ENCODE measurements around the gene ADD2. TPM values are rescaled to one million over a fixed set of nuclear protein-coding genes. Genes with fewer than 3 reads are reported as not detected.

ADD2 gene
- total RNA-seq, 2 experiments from 2014 or later = 4.4 to 6.4 TPM

DNA sequence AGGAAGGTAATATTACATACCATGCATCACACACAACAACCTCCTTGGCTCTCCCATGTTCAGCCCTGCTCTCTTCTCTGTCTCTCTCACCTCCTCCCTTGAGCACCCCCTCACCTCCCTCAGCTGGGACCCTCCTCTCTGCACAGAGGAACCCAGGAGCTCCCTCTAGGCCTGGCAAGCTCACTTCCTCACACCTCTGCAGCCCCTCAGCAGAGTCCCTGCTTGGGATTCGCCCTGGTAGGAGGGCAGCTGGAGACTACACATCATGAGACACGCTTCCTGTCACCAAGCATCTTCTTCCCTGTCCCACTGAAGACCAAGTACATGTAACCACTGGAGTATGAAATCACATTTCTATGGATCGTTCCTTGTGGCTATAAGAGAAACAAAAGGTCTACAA lies 51.0 kb downstream of the ADD2 start:
- Histone ChIP-seq H3K36me3 (ENCODE audit: insufficient read depth, low read length) (no peaks in the 10 kb centered on the region), H3K4me1 (ENCODE audit: insufficient read depth, low read length) (no peaks in the 10 kb centered on the region), H3K27ac (ENCODE audit: low read depth in 1 of 2, low read length in 2 of 2) (no peak overlapping the region), H3K27me3 (ENCODE audit: control insufficient read depth in 1 of 2, insufficient read depth in 2 of 2, low read length in 2 of 2) (no peaks in the 10 kb centered on the region), H3K4me3 (ENCODE audit: low read length) (no peak overlapping the region), H3K9me3 (ENCODE audit: control insufficient read depth in 1 of 2, insufficient read depth in 1 of 2, low read length in 2 of 2) (no peaks in the 10 kb centered on the region)
- no peaks in the 10 kb centered on the region for H3K27me3 Mint-ChIP-seq
- DNase-seq (no peak), ATAC-seq (ENCODE audit: poor library complexity) (no peak)
- H3K4me3 Mint-ChIP-seq = no peak overlapping the region
- no peaks in the 10 kb centered on the region for H3K36me3 Mint-ChIP-seq (ENCODE audit: low read depth)
- POLR2A ChIA-PET = no interaction called here
- TF ChIP-seq, protein P1, sequence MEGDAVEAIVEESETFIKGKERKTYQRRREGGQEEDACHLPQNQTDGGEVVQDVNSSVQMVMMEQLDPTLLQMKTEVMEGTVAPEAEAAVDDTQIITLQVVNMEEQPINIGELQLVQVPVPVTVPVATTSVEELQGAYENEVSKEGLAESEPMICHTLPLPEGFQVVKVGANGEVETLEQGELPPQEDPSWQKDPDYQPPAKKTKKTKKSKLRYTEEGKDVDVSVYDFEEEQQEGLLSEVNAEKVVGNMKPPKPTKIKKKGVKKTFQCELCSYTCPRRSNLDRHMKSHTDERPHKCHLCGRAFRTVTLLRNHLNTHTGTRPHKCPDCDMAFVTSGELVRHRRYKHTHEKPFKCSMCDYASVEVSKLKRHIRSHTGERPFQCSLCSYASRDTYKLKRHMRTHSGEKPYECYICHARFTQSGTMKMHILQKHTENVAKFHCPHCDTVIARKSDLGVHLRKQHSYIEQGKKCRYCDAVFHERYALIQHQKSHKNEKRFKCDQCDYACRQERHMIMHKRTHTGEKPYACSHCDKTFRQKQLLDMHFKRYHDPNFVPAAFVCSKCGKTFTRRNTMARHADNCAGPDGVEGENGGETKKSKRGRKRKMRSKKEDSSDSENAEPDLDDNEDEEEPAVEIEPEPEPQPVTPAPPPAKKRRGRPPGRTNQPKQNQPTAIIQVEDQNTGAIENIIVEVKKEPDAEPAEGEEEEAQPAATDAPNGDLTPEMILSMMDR (IDR thresholded peaks at IDR 0.05) = no peak
- H3K27ac Mint-ChIP-seq = no peak overlapping the region
- H3K9me3 Mint-ChIP-seq = no peaks in the 10 kb centered on the region
- CTCF ChIA-PET = no interaction called here
- H3K4me1 Mint-ChIP-seq (ENCODE audit: low read depth) = no peaks in the 10 kb centered on the region
- intact Hi-C loops (cut with DNase I, micrococcal nuclease) = no loop called here

DNA sequence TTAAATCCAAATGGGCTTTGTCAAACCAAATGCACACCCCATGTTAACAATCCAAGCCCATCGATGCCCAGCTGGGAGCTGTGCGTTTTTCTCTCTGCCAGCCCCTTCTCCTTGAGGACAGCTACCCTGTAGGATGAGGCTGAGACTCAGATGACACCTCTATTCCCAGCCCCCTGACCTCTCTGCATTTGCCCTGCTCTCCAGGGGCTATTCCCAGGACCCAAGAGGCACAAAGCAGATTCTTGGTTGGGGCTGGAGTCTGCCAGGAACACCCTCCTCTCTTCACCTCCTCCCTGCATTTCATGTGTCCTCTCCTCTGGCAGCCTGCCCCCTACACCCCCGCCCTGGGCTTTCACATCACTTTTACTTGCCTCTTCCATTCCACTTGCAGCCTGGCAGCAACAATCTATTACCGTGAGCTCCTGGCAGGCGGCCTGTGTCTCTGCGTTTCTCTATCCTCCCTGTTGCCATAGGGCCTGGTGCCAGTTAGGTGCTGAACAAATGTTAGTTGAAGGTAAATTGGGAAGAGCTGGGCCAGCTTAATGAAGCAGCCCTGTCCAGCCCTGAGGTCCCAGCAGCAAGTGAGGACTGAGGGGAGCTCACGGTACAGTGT lies 51.8 kb downstream of the ADD2 start:
- no peaks in the 10 kb centered on the region for H3K36me3 Mint-ChIP-seq (ENCODE audit: low read depth)
- H3K27ac Mint-ChIP-seq = no peak overlapping the region
- Histone ChIP-seq H3K4me1 (ENCODE audit: insufficient read depth, low read length) (no peaks in the 10 kb centered on the region), H3K4me3 (ENCODE audit: low read length) (no peak overlapping the region), H3K27me3 (ENCODE audit: control insufficient read depth in 1 of 2, insufficient read depth in 2 of 2, low read length in 2 of 2) (no peaks in the 10 kb centered on the region), H3K9me3 (ENCODE audit: control insufficient read depth in 1 of 2, insufficient read depth in 1 of 2, low read length in 2 of 2) (no peaks in the 10 kb centered on the region), H3K36me3 (ENCODE audit: insufficient read depth, low read length) (no peaks in the 10 kb centered on the region), H3K27ac (ENCODE audit: low read depth in 1 of 2, low read length in 2 of 2) (no peak overlapping the region)
- H3K4me3 Mint-ChIP-seq = no peak overlapping the region
- no peaks in the 10 kb centered on the region for H3K27me3 Mint-ChIP-seq
- TF ChIP-seq, protein P1 (IDR thresholded peaks at IDR 0.05) = no peak
- H3K4me1 Mint-ChIP-seq (ENCODE audit: low read depth) = no peaks in the 10 kb centered on the region
- POLR2A ChIA-PET = no interaction called here
- H3K9me3 Mint-ChIP-seq = no peaks in the 10 kb centered on the region
- ATAC-seq (ENCODE audit: poor library complexity) (no peak), DNase-seq (no peak)
- intact Hi-C loops (cut with DNase I, micrococcal nuclease) = no loop called here
- CTCF ChIA-PET = no interaction called here

DNA sequence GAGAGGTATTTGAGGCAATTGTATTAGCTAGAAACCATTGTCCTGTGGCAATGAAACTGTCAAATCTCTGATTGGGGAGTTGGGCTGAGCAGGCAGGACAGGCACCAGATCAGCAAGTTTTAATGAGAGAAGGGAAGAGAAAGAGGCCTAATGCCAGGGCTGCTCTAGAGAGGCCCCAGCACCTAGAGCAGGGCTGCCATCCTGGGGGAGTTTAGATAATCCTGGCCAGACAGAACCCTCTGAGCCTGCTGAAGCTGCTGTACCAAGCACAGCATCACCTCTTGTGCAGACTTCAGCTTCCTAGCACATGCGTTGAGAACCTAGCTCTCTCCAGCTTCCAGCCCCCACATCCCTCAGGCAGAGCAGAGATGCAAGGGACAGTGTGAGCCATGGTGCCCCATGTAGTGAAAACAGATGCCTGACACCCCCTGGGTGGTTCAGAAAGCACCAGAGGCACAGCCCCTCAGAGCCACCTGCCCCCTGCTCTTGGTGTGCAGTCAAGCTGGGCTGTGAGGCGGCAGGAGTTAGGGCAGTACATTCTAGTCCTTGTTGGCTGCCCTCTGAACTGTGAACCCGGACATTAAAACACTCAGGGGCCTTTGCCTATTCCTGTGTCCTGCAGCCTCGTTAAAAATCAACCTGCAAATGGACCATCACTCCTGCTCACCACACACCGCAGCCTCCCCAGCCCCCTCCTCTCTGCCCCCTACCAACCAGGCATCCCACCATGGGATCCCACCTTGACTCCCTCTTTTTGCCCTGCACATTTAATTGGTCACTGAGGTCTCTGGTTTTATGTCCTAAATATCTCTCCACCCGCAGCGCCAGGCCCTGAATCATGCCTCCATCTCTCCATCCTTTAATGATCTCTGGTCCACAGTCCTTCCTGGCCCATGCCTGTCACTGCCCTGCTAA lies 52.7 kb downstream of the ADD2 start:
- Mint-ChIP-seq H3K27me3 (no peaks in the 10 kb centered on the region), H3K36me3 (ENCODE audit: low read depth) (peaks cover 7% of the 10 kb centered on the region), H3K4me3 (no peak overlapping the region), H3K4me1 (ENCODE audit: low read depth) (no peaks in the 10 kb centered on the region), H3K27ac (no peak overlapping the region), H3K9me3 (no peaks in the 10 kb centered on the region)
- POLR2A ChIA-PET = no interaction called here
- no peaks in the 10 kb centered on the region for H3K4me1 ChIP-seq (ENCODE audit: insufficient read depth, low read length)
- H3K27ac ChIP-seq (ENCODE audit: low read depth in 1 of 2, low read length in 2 of 2) = no peak overlapping the region
- no peaks in the 10 kb centered on the region for H3K9me3 ChIP-seq (ENCODE audit: control insufficient read depth in 1 of 2, insufficient read depth in 1 of 2, low read length in 2 of 2)
- no peak for ATAC-seq (ENCODE audit: poor library complexity)
- intact Hi-C loops (cut with DNase I, micrococcal nuclease) = no loop called here
- CTCF ChIA-PET = no interaction called here
- H3K4me3 ChIP-seq (ENCODE audit: low read length) = no peak overlapping the region
- TF ChIP-seq, protein P1 (IDR thresholded peaks at IDR 0.05) = no peak
- no peak for DNase-seq
- no peaks in the 10 kb centered on the region for H3K27me3 ChIP-seq (ENCODE audit: control insufficient read depth in 1 of 2, insufficient read depth in 2 of 2, low read length in 2 of 2)
- H3K36me3 ChIP-seq (ENCODE audit: insufficient read depth, low read length) = no peaks in the 10 kb centered on the region

All from CD4-positive, alpha-beta T cell (primary cell).